GM18526 (cell line): Measurements from ENCODE around the gene PACRG.

Experiments used
- POLR2A ChIP-seq: IDR thresholded peaks from 3 replicates; pipeline ENCODE4 v1.6.1; 2011; ENCODE audit not compliant: insufficient read length; ENCODE audit errors: extremely low read depth

Gene PACRG

GRCh38 chr6:163290545-163291274 lies 562.9 kb downstream of the PACRG start:
- TF ChIP-seq POLR2A = no peak

DNA sequence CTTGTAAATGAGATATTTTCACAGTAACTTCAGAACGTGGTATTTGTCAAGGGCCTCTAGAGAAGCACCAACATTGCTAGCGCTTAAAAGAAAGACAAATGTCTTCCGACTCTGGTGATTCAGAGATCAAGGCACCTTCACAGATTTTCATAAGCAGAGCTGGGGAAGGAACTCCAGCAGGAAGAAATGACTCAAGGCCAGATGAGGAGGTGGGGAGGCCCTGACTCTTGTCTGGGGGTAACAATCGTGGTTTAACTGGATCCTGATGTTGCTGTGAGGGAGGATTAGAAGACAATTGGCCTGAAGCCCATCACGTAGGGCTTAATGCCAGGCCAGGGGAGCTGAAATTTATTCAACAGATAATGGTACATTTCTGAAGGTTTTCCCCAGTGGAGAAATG lies 563.8 kb downstream of the PACRG start:
- TF ChIP-seq POLR2A = no peak

- TF ChIP-seq POLR2A = no peak
Observed at GRCh38 chr6:163293286-163293685, 565.5 kb downstream of the PACRG start.

- TF ChIP-seq POLR2A = no peak
Observed at GRCh38 chr6:163294734-163295133, 567.0 kb downstream of the PACRG start.

- no peak for TF ChIP-seq POLR2A
Observed at GRCh38 chr6:163296835-163297519, 569.2 kb downstream of the PACRG start.

DNA sequence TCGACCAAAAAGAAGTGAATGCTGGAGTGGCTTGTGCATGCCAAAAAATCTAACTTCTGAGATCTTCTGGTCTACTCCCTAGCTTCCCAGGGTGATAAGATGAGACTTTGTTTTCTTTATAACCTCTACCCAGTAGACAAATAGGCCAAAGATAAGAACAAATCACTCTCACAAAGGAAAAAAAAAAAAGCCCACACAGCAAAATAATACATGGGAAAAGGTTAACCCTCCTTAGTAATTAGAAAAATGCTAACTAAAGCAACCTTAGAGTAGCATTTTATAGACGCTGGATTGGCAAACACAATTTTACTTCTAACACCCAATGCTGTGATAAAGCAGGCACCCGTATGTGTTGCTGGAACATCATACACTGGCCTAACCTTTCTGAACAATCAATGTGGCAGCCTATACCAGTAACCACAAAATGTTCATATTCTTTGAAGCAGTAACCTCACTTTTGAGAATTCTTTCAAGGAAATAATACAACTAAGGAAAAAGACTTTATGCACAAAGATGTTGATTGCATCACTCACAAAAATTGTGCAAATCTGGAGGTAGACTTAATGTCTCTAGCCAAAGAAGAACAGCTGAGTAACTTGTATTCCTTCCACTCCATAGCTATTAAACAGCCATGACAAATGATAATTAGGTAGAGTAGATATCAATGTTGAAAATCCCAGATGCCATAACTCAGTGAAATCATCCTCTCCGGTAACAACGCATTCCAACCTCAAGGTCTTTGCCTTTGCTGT lies 570.5 kb downstream of the PACRG start:
- TF ChIP-seq POLR2A = no peak

GRCh38 chr6:163300838-163301237 lies 573.1 kb downstream of the PACRG start:
- TF ChIP-seq POLR2A = no peak

DNA sequence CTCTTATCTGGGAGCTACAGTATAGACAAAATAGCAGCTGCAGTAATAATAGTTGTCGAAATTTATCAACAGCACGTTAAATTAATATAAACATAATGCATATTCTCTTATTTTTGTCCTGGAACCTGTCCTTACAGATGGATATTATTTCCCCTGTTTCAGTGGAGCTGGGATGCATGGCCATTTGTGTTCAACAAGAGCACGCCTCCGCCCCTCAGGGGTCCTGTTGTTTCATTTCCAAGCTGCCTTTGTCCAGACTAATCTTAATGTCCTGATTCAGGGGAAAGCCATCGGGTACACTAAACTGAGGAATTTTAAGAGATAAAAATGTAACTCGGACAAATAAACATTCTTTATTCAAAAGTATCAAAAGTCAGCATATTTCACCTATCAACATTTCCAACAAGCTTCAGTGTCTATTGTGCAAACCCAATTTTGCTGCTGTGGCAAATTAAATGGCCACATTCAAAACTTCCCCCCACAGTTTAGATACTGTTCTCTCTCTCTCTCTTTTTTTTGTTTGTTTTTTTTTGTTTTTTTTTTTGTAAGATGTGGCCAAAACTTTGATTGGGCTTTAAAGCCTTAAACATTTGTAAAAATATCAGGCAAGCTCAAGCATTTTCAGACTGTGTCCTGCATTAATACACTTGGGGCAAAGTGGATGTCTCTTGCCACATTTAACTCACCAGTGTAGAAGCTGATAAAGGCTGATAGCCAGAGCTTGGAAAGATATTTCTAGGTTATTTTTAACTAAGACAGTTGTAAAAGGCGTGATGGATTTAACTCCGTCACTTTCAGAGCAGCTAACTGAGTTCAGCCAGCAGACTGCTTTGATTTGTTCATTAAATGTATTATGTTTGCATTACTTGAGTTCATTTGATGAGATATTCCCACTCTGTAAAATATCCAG lies 574.2 kb downstream of the PACRG start:
- no peak for TF ChIP-seq POLR2A

- no peak for TF ChIP-seq POLR2A
Observed at GRCh38 chr6:163302747-163303146, 575.0 kb downstream of the PACRG start.

DNA sequence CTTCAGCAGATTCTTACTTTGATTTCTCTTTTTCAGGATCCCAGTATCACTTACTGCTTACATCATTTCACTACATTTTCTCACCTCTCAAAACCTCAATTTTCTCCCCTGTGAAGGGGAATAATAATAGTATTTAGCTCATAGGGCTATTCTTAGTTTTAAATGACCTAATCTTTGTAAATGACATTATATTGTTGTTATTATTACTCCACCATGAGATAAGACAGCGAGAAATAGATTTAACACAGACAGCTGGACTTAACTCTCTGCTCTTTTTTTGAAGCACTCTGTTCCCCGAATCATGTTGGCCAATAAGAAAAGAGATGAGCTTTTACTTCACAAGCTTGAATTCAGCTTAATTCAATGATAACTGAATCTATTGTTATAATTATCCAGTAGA lies 578.2 kb downstream of the PACRG start:
- TF ChIP-seq POLR2A = no peak

DNA sequence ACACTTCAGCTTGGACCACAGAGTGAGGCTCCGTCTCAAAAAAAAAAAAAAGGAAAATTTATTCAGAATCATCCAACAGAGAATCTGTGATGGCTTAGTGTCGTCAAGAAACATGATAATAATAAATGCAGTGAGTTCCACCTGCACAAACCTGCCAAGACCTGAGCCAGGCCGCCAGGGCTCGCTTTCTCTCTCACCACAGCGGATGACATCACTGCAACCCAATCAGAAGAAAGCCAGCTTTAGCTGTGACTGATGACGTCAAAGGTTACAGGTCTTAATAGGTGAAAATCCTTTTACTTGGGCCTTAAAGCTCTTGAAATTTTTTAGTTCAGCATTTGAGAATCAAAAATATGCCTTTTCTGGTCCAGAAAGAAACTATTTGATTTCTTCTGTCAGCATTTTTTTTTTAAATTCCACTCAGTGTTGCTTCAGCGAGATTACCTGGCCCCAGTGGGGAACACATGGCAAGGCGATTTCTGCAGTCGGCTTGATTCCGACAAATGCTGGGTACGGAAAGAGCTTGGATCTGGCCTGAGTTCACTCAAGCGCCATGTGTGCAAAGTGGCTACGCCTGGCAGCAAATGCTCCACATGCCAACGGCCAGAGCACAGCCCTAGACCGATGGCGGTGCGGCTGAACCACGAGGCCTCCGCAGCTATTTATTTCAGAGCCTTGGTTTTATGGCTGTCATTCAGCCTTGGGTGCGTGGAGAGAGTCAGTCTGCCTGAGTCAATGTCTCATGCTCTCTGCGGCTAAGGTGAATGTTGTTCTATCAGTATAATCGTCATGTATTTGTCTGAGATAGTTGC lies 581.1 kb downstream of the PACRG start:
- TF ChIP-seq POLR2A = no peak

DNA sequence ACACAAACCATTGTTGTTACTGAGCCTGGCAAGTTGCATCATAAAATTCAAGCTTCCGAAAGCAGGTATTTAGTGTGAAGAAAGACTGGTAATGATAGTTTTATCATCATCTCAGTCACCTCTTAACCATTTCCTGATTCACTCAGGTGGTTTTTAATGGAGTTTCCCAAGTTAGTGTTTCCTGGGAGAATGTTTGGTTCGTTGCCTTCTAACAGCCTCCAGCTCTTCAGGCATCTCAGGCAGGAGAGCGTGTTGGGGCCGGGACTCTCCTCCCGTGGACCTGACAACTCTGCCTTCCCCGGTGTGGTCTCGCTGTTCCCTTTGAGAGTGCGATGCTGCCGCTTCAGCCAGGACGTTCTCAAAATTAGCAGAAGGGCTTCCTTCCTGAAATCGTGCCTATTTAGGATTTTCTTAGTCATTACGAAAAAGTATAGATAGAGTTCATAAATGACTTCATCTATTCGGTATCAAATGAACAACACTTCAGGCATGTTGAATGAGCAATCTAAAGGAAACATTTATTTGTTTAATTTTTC lies 581.8 kb downstream of the PACRG start:
- no peak for TF ChIP-seq POLR2A

- TF ChIP-seq POLR2A = no peak
Observed at GRCh38 chr6:163310096-163310972, 582.6 kb downstream of the PACRG start.
